BJ (cell line): ENCODE data around the gene DPEP2. TPM values are rescaled to one million over a fixed set of nuclear protein-coding genes. Genes with fewer than 3 reads are reported as not detected.
A peak's percentile ranks its signal among the peaks of the same experiment; 100 is the strongest.
"Not testable (repeated sequence)": the region's sequence is repeated elsewhere in the genome, so short reads cannot be mapped to it uniquely, and the experiment has no call there.

Source experiments
- CTCF ChIA-PET: fragments of 350-600 bp; formaldehyde crosslinking; extraction: SDS; loops from one replicate; lab custom pipeline; 2021; ENCODE audit warnings: antibody characterized with exemption, inconsistent platforms; lab: Yijun Ruan, JAX
- POLR2A ChIA-PET: fragments of 300-600 bp; sonication (Branson Sonifier 250); formaldehyde crosslinking; extraction: SDS; loops from one replicate; lab custom pipeline; 2021; ENCODE audit warnings: antibody characterized with exemption; lab: Charles Lee
- DNase-seq: peaks from one replicate; pipeline ENCODE4 v3.0.0-alpha.2; 2011; ENCODE audit warnings: low read depth
- H3K27me3 ChIP-seq: 2 replicates; pipeline ENCODE4 v1.6.0; 2011; ENCODE audit warnings: low read length; ENCODE audit not compliant: control insufficient read depth, insufficient read depth
- H3K36me3 ChIP-seq: 2 replicates; pipeline ENCODE4 v1.5.1; 2011; ENCODE audit warnings: low read length; ENCODE audit not compliant: control insufficient read depth, insufficient read depth
- H3K4me3 ChIP-seq: 2 replicates; pipeline ENCODE4 v1.5.1; 2011; ENCODE audit warnings: low read depth, mild to moderate bottlenecking, control low read depth, low read length
- polyA plus RNA-seq: library from polyadenylated mRNA; depleted of rRNA; stranded (reverse); fragments of >200 nt; gene quantifications from 2 replicates; pipeline ENCODE4 v1.2.3, GENCODE V29; 2011
- TF ChIP-seq, protein P1 (sequence below): IDR thresholded peaks from 2 replicates; pipeline ENCODE4 v1.5.1; 2011; ENCODE audit warnings: low read depth, mild to moderate bottlenecking, control low read depth, inconsistent platforms, low read length, moderate library complexity; ENCODE audit not compliant: insufficient read depth

DPEP2 gene
- polyA plus RNA-seq, 1 experiment, result 0.25 TPM

DNA sequence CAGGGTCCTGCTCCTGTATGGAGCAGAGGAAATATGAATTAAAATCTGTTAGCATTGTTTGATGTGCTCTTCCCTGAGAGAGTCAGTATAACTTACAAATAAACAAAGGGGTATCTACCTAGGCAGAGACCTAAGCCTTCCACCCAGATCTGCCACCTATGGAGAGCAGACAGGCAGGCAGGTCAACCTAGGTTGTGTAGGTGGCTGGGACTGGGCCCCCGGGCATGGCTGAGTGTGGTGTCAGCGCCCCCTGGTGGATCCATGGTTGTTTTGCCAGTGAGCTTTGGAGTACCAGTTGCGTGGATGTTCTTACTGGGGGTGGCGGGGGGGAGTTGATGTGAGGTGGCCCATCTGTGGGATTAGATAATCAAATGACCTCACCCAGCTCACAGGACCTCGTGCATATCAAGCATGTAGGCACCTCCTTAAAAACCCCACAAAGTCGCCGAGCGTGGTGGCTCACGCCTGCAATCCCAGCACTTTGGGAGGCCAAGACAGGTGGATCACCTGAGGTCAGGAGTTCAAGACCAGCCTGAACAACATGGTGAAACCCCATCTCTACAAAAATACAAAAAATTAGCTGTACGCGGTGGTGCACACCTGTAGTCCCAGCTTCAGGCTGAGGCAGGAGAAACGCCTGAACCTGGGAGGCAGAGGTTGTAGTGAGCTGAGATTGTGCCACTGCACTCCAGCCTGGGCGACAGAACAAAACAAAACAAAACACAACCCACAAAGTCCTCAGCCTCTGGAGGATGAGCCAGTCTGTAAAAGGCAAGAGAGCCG, 41.4 kb upstream of the DPEP2 start:
- H3K27me3 ChIP-seq, result no peaks in the 10 kb centered on the region
- TF ChIP-seq, protein P1, sequence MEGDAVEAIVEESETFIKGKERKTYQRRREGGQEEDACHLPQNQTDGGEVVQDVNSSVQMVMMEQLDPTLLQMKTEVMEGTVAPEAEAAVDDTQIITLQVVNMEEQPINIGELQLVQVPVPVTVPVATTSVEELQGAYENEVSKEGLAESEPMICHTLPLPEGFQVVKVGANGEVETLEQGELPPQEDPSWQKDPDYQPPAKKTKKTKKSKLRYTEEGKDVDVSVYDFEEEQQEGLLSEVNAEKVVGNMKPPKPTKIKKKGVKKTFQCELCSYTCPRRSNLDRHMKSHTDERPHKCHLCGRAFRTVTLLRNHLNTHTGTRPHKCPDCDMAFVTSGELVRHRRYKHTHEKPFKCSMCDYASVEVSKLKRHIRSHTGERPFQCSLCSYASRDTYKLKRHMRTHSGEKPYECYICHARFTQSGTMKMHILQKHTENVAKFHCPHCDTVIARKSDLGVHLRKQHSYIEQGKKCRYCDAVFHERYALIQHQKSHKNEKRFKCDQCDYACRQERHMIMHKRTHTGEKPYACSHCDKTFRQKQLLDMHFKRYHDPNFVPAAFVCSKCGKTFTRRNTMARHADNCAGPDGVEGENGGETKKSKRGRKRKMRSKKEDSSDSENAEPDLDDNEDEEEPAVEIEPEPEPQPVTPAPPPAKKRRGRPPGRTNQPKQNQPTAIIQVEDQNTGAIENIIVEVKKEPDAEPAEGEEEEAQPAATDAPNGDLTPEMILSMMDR, result peak; percentile 85
- ChIA-PET CTCF (interaction anchor here (0.6 to 3.1 kb wide), 37 partner anchors 9 to 520 kb away, joined by 3 to 29 read pairs (median 5); partner anchors contain the start of genes DDX28, DPEP2, DUS2 and NRN1L), POLR2A (interaction anchor here (0.6 kb wide), 1 partner anchor 18 kb away, joined by 3 read pairs; the partner anchor contains the start of genes DDX28 and DUS2)
- no peak overlapping the region for H3K4me3 ChIP-seq
- H3K36me3 ChIP-seq, result no peaks in the 10 kb centered on the region; the same call in 1 of the 2 replicates
- DNase-seq, result no peak

- POLR2A ChIA-PET, result no interaction called here
- CTCF ChIA-PET, result interaction anchor here (0.9 to 3.1 kb wide), 3 partner anchors 10 to 27 kb away, joined by 4 to 19 read pairs (median 4); partner anchors contain the start of genes DDX28 and DUS2
- TF ChIP-seq, protein P1, result no peak
These were observed 38.7 kb upstream of the DPEP2 start for GRCh38 chr16:68037841-68038597.

DNA sequence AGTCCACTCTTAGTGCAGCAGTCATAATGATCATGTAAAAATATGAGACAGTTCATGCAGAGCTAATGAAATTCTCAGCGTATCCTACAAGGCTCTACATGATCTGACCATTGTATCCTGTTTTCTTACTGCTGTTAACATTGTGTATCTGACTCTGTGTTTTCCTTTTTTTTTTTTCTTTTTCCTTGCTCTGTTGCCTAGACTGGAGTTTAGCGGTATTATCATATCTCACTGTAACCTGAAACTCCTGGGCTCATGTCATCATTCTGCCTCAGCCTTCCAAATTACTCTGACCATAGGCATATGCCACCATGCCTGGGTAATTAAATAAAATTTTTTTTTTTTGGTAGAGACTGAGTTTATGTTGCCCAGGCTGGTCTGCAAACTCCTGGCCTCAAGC, 35.9 kb upstream of the DPEP2 start:
- H3K4me3 ChIP-seq, result no peak overlapping the region
- POLR2A ChIA-PET, result no interaction called here
- no peak for DNase-seq
- TF ChIP-seq, protein P1, result no peak
- CTCF ChIA-PET, result no interaction called here
- H3K36me3 ChIP-seq, result no peaks in the 10 kb centered on the region
- no peaks in the 10 kb centered on the region for H3K27me3 ChIP-seq

More at GRCh38 chr16:68037841-68038597, 38.7 kb upstream of the DPEP2 start:
- no peaks in the 10 kb centered on the region for H3K36me3 ChIP-seq
- no peaks in the 10 kb centered on the region for H3K27me3 ChIP-seq
- no peak for DNase-seq
- H3K4me3 ChIP-seq, result no peak overlapping the region

- Histone ChIP-seq H3K27me3 (no peaks in the 10 kb centered on the region), H3K4me3 (no peak overlapping the region), H3K36me3 (no peaks in the 10 kb centered on the region)
- TF ChIP-seq, protein P1, result no peak
- CTCF ChIA-PET, result interaction anchor here (1.0 to 2.0 kb wide), 2 partner anchors 8 to 39 kb away, joined by 3 to 7 read pairs; no protein-coding TSS in a partner anchor
- POLR2A ChIA-PET, result no interaction called here
- no peak for DNase-seq
These were observed 33.8 kb upstream of the DPEP2 start for GRCh38 chr16:68033101-68033500.

- CTCF ChIA-PET, result interaction anchor here (1.2 to 2.0 kb wide), 2 partner anchors 9 to 217 kb away, joined by 3 to 7 read pairs; no protein-coding TSS in a partner anchor
- H3K4me3 ChIP-seq, result no peak overlapping the region
- no peaks in the 10 kb centered on the region for H3K27me3 ChIP-seq
- no peak for DNase-seq
- TF ChIP-seq, protein P1, result no peak
- no peaks in the 10 kb centered on the region; the same call in 1 of the 2 replicates for H3K36me3 ChIP-seq
- POLR2A ChIA-PET, result no interaction called here
These were observed 32.7 kb upstream of the DPEP2 start for GRCh38 chr16:68031951-68032350.

DNA sequence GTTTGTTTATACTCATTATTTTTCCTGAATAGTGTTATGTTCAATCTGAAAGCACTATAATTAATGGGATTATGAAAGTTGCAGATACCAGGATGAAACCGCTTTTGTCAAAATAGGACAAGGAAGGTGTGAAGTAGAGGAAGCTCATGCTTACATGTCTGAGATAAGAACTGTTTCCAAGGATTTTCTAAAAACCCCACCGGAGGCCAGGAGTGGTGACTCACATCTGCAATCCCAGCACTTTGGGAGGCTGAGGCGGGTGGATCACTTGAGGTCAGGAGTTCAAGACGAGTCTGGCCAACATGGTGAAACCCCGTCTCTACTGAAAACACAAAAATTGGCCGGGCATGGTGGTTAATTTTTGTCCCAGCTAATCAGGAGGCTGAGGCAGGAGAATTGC, 30.8 kb upstream of the DPEP2 start:
- ChIA-PET CTCF (interaction anchor here (1.0 to 4.5 kb wide), 4 partner anchors 10 to 197 kb away, joined by 3 to 29 read pairs (median 4); no protein-coding TSS in a partner anchor), POLR2A (interaction anchor here (0.5 to 0.6 kb wide), 2 partner anchors 14 to 15 kb away, joined by 3 to 17 read pairs; no protein-coding TSS in a partner anchor)
- H3K36me3 ChIP-seq, H3K27me3 ChIP-seq, H3K4me3 ChIP-seq, DNase-seq: not testable (repeated sequence)
